GM18520 (cell line): Measurements from ENCODE around the gene CALN1.

Experiments
- ATAC-seq: cut with Tn5 transposase; IDR thresholded peaks from one replicate; pipeline ENCODE4 v1.9.1; 2021; ENCODE audit not compliant: unreplicated experiment

CALN1 gene

DNA sequence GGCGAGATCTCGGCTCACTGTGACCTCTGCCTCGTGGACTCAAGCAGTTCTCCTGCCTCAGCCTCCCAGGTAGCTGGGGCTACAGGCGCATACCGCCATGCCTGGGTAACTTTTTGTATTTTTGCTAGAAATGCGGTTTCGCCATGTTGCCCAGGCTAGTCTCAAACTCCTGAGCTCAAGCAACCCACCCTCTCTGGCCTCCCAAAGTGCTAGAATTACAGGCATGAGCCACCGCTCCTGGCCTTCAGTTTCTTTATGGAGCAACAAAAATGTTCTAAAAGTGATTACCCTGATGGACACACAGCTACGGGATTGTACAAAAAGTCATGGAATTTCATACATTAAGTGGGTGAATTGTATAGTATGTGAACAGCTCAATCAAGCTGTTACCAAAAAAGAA is 216.0 kb downstream of the CALN1 start:
- no peak for ATAC-seq

DNA sequence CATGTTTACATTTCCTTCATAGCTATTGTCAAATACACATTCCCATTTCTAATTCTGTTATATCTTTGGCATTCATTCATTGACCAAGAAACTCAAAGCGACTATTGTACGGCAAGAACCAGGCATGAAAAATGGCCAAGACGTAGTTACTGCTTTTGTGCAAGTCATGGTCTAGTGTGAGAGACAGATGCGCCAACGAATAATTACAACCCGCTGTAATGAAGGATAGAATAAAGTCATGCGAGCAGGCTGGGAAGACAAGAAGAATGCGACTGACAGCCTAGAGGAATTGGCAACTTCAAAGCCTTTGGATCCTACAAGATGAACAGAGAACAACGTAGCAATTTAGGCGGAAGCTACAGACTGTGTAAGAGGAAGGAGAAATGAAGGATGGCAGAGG is 221.2 kb downstream of the CALN1 start:
- no peak for ATAC-seq

DNA sequence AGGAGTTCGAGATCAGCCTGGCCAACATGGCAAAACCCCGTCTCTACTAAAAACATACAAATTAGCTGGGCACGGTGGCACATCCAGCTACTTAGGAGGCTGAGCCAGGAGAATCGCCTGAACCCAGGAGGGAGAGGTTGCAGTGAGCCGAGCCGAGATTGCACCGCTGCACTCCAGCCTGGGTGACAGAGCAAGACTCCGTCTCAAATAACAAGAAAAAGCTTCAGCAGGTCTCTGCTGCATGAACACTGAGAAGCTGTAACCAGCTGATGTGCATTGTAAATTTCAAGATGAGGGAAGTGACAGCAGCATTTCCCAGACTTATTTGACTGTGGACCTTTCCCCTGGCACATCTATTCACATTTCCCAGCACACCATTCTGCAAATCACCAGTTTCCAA is 222.0 kb downstream of the CALN1 start:
- ATAC-seq: no peak

DNA sequence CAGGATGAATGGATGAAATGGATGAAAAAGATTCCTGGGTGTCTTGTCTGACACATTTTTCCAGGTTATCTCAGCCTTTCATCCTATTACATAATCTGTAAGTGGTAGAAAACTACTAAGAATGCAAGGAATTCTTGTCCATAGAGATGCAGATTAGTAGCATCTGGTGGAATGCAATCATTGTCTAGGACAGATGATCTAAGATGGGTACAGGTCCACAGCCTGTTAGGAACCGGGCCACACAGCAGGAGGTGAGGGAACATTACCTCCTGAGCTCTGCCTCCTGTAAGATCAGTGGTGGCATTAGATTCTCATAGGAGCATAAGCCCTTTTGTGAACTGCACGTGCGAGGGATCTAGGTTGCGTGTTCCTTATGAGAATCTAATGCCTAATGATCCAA is 225.0 kb downstream of the CALN1 start:
- no peak for ATAC-seq

DNA sequence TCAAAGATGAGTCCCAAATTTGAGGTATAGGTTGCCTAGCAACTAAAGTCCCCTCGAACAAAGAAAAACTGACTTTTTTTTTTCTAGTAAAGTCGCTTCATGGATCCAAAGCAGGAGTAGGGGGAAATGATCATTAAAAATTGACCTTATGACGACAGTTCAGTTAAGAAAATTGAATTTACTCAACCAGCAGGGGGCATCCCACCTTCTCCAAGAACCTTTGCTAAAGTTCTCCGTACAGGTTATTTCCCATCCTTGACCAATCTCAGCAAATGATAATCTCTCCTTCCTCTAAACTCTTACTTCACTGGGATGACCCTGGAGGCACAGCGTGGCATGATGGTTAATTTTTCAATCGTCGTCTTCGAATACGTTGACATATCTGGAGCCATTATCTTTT is 228.3 kb downstream of the CALN1 start:
- ATAC-seq: no peak

DNA sequence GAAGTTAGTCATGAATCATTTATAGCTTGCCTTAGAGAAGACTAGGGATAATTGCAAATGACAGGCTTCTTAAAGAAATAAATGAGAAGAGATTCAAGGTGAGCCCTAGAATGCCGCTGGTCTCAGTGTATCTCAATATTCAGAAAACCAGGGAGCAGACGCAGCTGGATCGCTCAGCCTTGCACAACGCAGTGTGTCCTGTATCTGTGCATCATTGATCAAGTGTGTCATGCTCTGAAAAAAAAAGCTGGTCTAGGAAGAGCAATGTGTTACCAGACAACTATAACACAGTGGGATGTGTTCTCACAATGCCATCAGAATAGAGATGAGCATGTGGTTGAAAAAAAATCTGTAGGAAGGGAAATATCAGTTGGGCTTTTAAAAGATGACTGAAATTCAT is 230.1 kb downstream of the CALN1 start:
- no peak for ATAC-seq

DNA sequence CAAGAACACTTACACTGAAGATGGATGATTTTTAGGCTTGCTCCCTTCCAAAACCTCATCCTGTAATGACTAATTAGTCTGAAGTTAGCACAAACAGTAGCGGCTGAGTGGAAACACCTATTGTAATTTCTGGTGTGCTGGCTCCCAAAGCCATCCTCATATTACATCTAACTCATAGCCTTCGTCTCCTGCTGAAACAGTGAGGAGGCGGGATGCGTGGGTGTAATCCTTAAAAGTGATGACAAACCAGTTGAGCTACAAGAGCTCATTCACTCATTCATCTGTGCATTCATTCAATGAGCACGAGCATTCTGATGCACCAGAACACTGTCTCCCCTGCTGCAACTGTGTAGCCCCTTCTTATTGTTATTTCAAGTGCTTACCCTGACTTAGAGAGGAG is 235.3 kb downstream of the CALN1 start:
- no peak for ATAC-seq

DNA sequence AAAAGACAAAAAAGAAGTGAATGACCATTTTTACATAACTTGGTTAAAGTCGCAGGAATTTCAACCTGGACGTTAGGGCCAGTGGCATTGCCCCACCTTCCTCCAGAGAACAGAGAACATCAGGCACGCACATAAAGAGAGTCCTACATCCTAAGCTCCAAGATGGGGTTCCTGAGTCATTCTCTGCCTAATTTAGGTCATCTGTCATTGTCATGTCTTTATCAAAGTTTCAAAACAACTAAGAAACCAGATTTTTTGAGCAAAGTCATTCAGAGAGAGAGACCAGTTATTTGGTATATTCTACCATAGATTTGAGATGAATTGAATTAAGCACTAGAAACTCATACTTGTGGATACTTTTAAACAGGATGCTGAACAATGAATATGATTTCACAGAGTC is 241.7 kb downstream of the CALN1 start:
- no peak for ATAC-seq

DNA sequence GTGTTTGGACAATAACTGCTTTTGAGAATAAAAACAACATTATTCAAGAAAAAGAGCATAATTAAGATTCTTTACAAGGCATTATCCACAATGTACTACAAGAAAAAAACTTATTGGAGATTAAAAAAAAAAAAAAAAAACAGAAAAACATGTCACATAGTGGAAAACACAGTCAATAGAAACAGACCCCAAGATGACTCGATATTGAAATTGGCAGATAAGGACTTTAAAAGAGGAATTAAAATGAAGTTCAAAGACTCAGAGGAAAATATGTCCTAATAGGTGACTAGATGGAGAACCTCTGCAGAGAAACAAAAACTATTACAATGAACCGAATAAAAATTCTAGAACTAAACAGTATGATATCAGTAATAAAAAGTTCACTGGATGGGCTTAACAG is 248.9 kb downstream of the CALN1 start:
- no peak for ATAC-seq

DNA sequence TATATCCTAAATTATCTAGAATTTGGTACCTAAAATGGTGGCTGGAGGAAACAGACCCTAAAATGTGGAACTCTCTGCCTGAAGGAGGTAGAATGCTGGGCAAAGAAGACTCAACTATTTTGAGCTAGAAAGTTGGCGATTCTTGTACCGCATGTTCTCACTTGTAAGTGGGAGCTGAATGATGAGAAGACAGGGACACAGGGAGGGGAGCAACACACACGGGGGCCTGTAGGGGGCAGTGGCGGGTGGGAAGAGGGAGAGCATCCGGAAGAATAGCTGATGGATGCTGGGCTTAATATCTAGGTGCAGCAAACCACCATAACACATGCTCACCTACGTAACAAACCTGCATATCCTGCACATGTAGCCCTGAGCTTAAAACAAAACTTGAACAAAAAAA is 250.6 kb downstream of the CALN1 start:
- ATAC-seq: no peak

DNA sequence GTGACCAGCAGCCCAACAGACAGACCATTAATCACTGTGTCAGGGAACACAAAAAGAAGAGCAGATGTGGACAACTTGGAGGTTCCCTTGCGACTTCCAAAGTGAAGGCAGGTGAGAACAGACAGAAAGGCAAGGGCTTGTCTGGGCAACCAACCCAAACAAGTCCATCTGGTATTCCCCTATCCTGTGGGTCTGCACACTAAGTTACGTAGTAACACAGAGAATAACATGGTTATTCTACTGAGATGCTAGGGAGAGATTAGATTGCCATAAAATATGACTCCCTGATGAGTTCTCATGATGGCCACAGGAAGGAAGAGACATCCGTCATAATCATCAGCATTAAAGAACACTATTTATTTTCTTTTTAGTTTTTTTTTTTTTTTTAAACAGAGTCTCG is 252.2 kb downstream of the CALN1 start:
- ATAC-seq: no peak

DNA sequence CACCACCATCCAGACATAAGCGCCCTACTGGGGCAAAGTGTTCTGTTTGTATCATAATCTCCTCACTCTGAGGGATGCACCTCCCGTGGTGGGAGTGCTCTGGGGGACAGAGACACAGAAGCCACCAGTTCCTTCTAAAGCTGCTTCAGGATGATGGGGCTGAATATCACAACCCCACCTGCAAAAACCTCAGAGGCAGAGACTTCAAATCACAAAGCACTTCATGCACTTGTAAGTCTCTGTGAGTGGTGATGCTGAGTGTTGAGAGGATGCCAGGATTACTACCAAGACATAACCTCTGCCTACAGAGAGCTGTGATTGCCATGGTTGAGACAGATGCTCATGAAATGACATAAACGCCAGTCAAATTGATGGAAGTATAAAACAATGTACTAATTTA is 255.5 kb downstream of the CALN1 start:
- ATAC-seq: no peak

DNA sequence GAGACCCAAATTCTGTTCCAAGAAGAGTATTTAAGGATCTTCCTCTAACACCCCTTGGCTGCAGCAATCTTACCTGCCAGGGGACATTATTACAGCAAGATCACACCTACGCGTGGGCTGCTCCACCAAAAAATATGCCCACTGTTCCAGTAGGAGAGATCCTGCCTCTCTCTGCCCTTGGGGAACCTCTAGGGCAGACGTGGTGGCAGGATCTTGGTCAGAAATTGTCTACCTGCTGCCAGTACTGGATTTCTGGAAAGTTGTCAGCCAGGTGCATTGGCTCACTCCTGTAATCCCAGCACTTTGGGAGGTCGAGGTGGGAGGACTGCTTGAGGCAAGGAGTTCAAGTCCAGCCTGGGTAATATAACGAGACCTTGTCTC is 259.0 kb downstream of the CALN1 start:
- ATAC-seq: no peak

DNA sequence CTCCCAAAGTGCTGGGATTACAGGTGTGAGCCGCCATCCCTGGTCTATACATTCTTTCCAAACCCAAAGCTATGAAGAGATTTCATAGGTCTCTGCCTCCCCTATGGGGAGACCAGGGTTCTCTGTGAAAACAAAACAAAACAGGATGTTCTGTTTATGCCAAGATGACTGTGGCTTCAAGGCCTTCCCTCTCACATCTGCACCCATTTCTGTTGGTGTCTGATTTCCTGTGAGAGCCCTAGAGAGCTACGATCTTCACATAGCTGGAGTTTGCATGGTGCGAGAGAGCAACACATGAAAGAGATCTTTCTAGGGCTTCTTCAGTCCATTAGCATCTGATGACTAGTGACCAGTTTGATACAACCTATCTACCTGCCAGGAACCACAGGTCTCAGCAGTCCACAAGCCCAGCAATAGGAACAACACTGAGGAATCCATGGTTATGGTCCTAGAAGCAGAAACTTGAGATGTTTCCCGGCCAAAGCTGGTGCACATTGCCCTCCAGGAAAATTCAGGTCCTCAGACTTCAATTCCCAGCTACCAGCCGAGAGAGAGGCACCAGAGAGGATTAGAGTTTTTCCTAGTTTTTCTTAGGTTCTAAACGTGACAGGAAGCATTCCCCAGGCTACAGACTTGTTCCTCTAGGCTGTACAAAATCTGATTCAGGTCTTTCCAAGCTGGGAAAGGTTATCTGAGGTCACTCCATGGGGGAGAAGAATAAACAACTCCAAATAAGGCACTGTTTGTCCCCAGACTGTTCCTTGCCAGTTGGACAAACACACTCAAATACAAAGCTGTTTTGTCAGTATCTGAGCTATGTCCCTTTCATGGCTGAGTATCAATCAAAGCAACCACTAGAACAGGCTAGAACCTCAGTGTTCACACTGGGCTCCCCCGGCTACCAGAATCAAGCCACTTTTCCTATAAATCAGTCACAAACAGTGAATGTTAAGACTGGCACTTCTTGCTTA is 259.7 kb downstream of the CALN1 start:
- ATAC-seq: no peak

DNA sequence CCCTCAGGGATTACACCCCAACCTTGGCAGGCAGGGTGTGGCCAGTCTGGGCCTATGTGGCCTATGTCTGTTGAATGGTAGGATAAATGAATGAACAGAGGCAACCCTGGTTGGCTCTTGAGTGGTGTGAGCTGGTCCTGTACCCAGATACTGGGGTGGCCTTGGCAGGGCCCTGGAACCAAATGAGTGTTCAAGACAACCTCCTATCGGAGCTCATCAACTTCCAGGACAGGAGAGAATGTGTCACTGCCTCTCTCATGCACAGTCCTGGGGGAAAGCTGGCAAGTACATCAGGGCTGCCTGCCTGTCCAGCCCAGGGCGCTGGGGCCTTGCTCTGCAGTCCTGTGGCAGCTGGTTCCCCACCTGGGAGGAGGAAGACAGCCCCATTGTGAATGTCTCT is 271.6 kb downstream of the CALN1 start:
- no peak for ATAC-seq

DNA sequence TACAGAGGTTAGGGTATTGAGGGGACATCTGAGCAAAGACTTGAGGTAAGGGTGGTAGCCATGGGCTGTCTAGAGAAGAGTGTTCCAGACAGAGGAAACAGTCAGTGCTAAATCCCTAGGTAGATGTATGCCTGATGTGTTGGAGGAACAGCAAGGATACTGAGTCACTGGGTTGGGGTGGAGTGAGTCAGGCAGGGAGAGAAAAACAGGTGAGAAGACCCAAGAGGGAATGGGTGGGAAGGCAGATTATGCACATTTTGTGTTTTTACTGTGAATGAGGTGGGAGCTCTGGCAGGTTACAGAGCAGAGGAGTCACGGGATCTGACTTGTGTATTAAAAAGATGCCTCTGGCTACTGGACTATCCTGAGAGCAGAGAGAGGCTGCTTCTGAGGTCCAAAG is 285.0 kb downstream of the CALN1 start:
- no peak for ATAC-seq

DNA sequence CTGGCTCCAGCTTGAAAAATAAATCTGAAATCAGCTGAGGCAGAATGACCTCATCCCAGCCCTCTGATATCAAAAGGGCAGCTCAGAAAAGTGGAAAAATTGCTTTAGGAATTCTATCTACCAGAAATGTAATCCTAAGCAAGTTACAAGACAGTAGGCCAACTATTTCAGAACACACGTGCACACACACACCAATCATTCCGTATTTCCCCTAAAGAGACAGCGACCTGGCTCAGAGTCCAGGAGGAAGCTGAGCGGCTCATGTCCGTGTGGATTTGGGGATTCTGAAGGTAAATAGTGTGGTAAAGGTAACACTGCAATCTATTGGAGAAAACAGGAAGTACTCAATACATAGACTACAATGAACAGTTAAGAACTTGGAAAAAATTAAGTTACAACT is 288.2 kb downstream of the CALN1 start:
- ATAC-seq: no peak

DNA sequence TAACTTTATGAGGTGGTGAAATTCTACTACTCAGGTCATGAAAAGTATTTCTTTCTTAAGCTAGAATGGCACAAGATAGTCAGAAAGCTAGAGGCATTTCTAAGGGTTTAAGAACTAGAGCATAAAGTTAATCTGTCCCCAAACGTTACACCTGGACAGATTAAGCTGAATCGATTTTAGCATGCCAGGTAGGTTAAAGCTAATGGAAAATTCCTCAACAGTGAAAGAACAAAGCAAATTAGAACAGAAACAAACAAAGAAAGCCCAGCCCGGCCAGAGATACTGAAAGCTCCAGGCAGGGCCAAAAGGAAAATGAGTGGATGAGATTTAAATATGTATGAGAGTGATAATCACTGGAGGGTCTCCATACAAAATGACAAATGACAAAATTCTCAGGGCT is 293.8 kb downstream of the CALN1 start:
- ATAC-seq: no peak

DNA sequence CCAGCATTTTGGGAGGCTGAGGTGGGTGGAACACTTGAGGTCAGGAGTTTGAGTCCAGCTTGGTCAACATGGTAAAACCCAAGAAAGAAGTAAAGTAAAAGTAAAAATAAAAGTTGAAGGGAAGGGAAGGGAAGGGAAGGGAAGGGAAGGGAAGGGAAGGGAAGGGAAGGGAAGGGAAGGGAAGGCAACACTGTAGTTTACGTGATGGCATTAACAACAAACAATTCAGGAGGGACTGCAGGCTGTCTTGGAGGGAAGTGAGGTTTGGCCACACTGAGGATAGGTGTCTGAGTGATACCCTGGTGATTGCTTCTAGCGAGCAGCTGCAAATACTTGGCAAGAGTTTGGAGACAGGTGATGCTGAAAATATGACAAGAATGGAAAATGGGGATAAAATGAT is 298.0 kb downstream of the CALN1 start:
- no peak for ATAC-seq

DNA sequence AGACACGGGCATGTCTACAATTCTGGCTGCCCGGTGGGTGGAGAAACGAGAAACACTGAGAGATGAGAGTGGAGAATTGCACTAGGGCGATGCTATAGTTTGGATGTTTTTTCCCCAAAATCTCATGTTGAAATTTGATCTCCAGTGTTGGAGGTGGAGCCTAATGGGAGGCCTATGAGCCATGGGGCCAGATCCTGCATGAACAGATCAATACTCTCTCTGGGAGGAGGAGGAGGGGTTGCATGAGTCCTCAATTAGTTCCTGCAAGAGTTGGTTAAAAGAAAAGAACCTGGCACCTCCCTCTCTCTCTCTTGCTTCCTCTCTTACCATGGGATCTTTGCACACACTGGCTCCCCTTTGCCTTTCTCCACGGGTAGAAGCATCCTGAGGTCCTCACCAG is 299.1 kb downstream of the CALN1 start:
- ATAC-seq: no peak

DNA sequence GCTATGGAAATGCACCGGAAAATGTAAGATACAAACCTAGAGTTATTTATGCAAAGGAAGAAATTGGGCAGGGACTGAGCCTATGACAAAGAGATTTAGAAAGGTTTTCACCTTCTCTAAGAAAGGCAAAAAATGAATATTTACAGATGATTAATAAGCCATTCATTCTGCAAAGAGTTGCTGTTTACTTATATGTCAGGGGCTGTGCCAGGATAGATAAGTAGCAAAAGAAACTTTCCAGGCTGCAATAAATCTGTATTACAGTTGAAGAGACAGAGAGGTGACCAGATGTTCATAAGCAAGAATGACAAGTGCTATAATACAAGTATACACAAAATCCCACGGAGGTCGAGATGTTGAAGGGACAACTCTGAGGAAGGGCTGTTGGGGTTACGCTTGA is 299.6 kb downstream of the CALN1 start:
- no peak for ATAC-seq

DNA sequence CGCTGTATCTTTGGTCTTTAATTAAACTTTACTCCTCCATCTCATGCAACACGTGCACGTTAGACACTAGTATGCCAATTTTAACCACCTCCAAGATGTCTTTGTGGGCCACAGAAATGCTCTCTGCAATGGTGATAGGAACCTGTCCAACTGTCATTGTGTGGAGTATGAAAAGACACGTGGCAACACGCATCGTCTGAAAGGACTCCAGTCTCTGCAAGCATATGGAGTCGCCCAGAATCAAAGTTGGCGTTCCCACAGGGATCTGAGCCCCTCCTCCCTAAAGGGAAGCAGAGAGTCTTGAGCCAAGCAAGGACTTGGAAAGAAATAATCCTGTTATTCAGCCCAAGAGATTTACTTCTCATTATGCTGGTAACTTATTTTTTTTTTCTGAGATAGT is 301.1 kb downstream of the CALN1 start:
- ATAC-seq: no peak

DNA sequence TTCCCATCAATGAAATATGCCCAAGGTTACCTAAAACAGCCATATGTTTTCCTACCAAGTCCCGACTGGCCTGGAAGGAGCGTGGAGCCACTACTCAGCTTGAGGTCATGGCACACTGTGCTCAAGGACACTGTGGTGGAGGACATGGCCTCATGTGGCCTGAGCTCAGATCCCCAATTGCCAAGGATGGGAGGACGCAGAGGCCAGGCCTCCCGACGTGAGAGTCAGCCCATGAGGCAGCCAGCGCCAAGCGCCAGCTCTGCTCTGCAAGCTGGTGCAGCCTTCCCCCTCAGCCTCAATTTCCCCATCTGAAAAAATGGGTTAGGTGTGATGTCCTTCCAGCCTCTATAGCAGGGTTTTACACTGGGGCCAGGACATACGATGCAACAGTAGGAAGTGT is 302.6 kb downstream of the CALN1 start:
- no peak for ATAC-seq
